IPS-20b (cell line): ENCODE results near the gene DNTTIP2.

Experiments
- H3K27ac ChIP-seq: one replicate; pipeline ENCODE4 v1.5.1; 2013; ENCODE audit warnings: low read length
- H3K27me3 ChIP-seq: 2 replicates; pipeline ENCODE4 v1.6.1; 2013; ENCODE audit warnings: mild to moderate bottlenecking, low read length, inconsistent platforms; ENCODE audit not compliant: insufficient read depth
- H3K36me3 ChIP-seq: 2 replicates; pipeline ENCODE4 v1.6.1; 2013; ENCODE audit warnings: low read depth, mild to moderate bottlenecking, inconsistent platforms, low read length, moderate library complexity; ENCODE audit not compliant: insufficient read depth
- H3K4me1 ChIP-seq: 2 replicates; pipeline ENCODE4 v1.6.1; 2013; ENCODE audit warnings: mild to moderate bottlenecking, control low read depth, inconsistent platforms, low read length, moderate library complexity; ENCODE audit not compliant: insufficient read depth
- H3K4me3 ChIP-seq: 2 replicates; pipeline ENCODE4 v1.5.1; 2013; ENCODE audit warnings: mild to moderate bottlenecking, low read length, inconsistent platforms
- H3K9ac ChIP-seq: 2 replicates; pipeline ENCODE4 v1.6.1; 2013; ENCODE audit warnings: low read depth, mild to moderate bottlenecking, inconsistent platforms, low read length, moderate library complexity
- H3K9me3 ChIP-seq: 2 replicates; pipeline ENCODE4 v1.6.1; 2013; ENCODE audit warnings: mild to moderate bottlenecking, low read depth, low read length, inconsistent platforms; ENCODE audit not compliant: insufficient read depth

The DNTTIP2 gene

GRCh38 chr1:93905734-93906133 lies 26.7 kb upstream of the DNTTIP2 start:
- Histone ChIP-seq H3K36me3 (0 out of 2 replicates have a peak, but pooled peaks cover 6% of the 10 kb centered on the region), H3K9ac (no peak overlapping the region), H3K4me3 (no peak overlapping the region), H3K4me1 (no peaks in the 10 kb centered on the region), H3K27ac (no peak overlapping the region), H3K27me3 (peaks cover 13% of the 10 kb centered on the region), H3K9me3 (no peaks in the 10 kb centered on the region)

GRCh38 chr1:93905051-93905450 lies 26.0 kb upstream of the DNTTIP2 start:
- Histone ChIP-seq H3K9me3 (no peaks in the 10 kb centered on the region), H3K36me3 (0 out of 2 replicates have a peak, but pooled peaks cover 6% of the 10 kb centered on the region), H3K4me1 (no peaks in the 10 kb centered on the region), H3K4me3 (no peak overlapping the region), H3K9ac (no peak overlapping the region), H3K27ac (no peak overlapping the region), H3K27me3 (peaks cover 13% of the 10 kb centered on the region)

DNA sequence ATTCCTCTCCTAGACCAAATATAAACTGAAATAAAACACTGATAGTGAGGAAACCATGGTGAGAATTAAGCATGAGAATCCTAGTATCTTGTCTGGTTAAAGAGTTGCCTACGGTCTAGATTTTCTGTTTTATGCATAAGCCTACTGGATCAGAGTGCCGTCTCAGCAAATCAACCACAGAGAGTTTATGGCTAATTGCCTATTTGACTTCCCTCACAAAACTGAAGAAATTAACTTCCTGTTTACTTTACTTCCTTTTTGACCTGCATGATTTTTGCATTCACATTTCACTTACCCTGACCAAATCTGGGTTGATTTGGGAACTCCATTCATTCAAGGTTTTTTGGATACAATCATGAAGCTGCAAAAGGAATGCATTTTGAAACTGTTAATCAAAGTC lies 25.2 kb upstream of the DNTTIP2 start:
- Histone ChIP-seq H3K27me3 (peaks cover 13% of the 10 kb centered on the region), H3K9me3 (no peaks in the 10 kb centered on the region), H3K9ac (no peak overlapping the region), H3K4me1 (no peaks in the 10 kb centered on the region), H3K4me3 (no peak overlapping the region), H3K36me3 (0 out of 2 replicates have a peak, but pooled peaks cover 6% of the 10 kb centered on the region), H3K27ac (no peak overlapping the region)

GRCh38 chr1:93900723-93901504 lies 21.9 kb upstream of the DNTTIP2 start:
- no peak overlapping the region for H3K4me3 ChIP-seq
- H3K27ac ChIP-seq, result no peak overlapping the region
- no peaks in the 10 kb centered on the region for H3K9me3 ChIP-seq
- H3K27me3 ChIP-seq, result no peaks in the 10 kb centered on the region
- H3K36me3 ChIP-seq, result peaks cover 21% of the 10 kb centered on the region
- no peak overlapping the region for H3K9ac ChIP-seq
- H3K4me1 ChIP-seq, result no peaks in the 10 kb centered on the region

GRCh38 chr1:93899543-93900207 lies 20.7 kb upstream of the DNTTIP2 start:
- H3K9ac ChIP-seq, result no peak overlapping the region
- no peak overlapping the region for H3K4me3 ChIP-seq
- H3K27ac ChIP-seq, result no peak overlapping the region
- H3K9me3 ChIP-seq, result no peaks in the 10 kb centered on the region
- no peaks in the 10 kb centered on the region for H3K4me1 ChIP-seq
- H3K27me3 ChIP-seq, result no peaks in the 10 kb centered on the region
- peaks cover 27% of the 10 kb centered on the region for H3K36me3 ChIP-seq

GRCh38 chr1:93888900-93889299 lies 9.9 kb upstream of the DNTTIP2 start:
- peaks cover 11% of the 10 kb centered on the region; the same call in 1 of the 2 replicates for H3K4me1 ChIP-seq
- peak overlapping the region; percentile 20; the same call in 1 of the 2 replicates for H3K4me3 ChIP-seq

DNA sequence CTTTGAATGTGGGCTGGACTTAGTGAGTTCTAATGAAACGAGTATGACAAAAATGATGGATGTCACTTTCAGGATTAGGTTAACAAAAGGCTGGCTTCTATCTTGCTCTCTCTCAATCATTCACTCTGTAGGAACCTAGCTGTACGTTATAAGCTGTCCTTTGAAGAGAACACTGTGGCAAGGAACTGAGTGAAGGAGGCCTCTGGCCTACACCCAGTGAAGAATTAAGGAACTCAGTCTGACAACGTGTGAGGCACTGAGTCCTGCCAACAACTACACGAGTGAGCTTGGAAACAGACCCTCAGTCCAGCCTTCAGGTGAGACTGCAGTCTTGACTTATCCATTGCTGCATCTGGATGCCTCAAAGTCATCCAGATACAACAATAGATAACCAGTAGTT lies 3.3 kb upstream of the DNTTIP2 start:
- Histone ChIP-seq H3K36me3 (peaks cover 6% of the 10 kb centered on the region), H3K9me3 (no peaks in the 10 kb centered on the region), H3K9ac (no peak overlapping the region), H3K27me3 (no peaks in the 10 kb centered on the region), H3K27ac (no peak overlapping the region), H3K4me3 (no peak overlapping the region), H3K4me1 (peaks cover 5% of the 10 kb centered on the region; the same call in 1 of the 2 replicates)

More at GRCh38 chr1:93888900-93889299, 9.9 kb upstream of the DNTTIP2 start:
- no peak overlapping the region for H3K27ac ChIP-seq
- peaks cover 21% of the 10 kb centered on the region; the same call in 1 of the 2 replicates for H3K36me3 ChIP-seq
- no peaks in the 10 kb centered on the region for H3K9me3 ChIP-seq
- no peak overlapping the region for H3K9ac ChIP-seq
- H3K27me3 ChIP-seq, result no peaks in the 10 kb centered on the region

GRCh38 chr1:93880731-93881130 lies 1.7 kb upstream of the DNTTIP2 start:
- no peak overlapping the region for H3K27ac ChIP-seq
- H3K27me3 ChIP-seq, result no peaks in the 10 kb centered on the region
- peaks cover 5% of the 10 kb centered on the region for H3K4me1 ChIP-seq
- no peak overlapping the region for H3K4me3 ChIP-seq
- H3K36me3 ChIP-seq, result peaks cover 21% of the 10 kb centered on the region
- H3K9ac ChIP-seq, result no peak overlapping the region
- no peaks in the 10 kb centered on the region for H3K9me3 ChIP-seq

DNA sequence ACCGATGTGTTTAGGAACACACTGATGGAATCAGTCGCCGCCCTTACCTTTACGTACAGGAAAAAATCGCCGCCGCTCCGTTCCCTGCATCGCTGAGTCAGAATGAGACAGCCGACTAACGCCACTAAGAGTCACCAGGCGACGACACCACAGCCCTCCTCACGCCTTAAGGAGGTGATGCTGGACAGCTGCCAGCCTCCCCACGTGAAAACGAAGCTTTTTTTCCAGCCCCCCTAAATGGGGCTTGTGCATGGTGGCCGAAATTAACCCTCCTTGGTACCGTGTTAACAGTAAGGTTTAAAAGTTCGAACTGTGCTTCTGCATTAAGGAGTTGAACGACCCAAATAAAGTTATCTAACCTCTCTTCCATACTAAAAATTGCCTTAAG lies 511 bp downstream of the DNTTIP2 start:
- Histone ChIP-seq H3K9ac (peak overlapping the region; percentile 93), H3K27ac (peak overlapping the region; percentile 75), H3K4me1 (peaks cover 5% of the 10 kb centered on the region), H3K9me3 (no peaks in the 10 kb centered on the region), H3K4me3 (peak overlapping the region; percentile 98), H3K36me3 (peaks cover 43% of the 10 kb centered on the region), H3K27me3 (no peaks in the 10 kb centered on the region)

GRCh38 chr1:93877529-93877928 lies 1.5 kb downstream of the DNTTIP2 start:
- Histone ChIP-seq H3K4me3 (peak overlapping the region; percentile 98; the same call in 1 of the 2 replicates), H3K4me1 (peaks cover 5% of the 10 kb centered on the region), H3K36me3 (peaks cover 53% of the 10 kb centered on the region), H3K27me3 (no peaks in the 10 kb centered on the region), H3K9ac (peak overlapping the region; percentile 93; the same call in 1 of the 2 replicates), H3K27ac (no peak overlapping the region), H3K9me3 (no peaks in the 10 kb centered on the region)

GRCh38 chr1:93876244-93876643 lies 2.8 kb downstream of the DNTTIP2 start:
- Histone ChIP-seq H3K4me1 (peaks cover 5% of the 10 kb centered on the region), H3K9me3 (no peaks in the 10 kb centered on the region), H3K4me3 (no peak overlapping the region), H3K9ac (no peak overlapping the region), H3K27ac (no peak overlapping the region), H3K27me3 (no peaks in the 10 kb centered on the region), H3K36me3 (peaks cover 66% of the 10 kb centered on the region)
